ACC112 (cell line): ENCODE results near the gene LAMA5.

Experiments used
- H2AFZ ChIP-seq: fragments of 200-600 bp; sonication (generic); one replicate; pipeline ENCODE4 v1.6.0; 2017; ENCODE audit warnings: antibody characterized with exemption, low read length; ENCODE audit not compliant: unreplicated experiment
- H3K27ac ChIP-seq: fragments of 200-600 bp; sonication (generic); 2 replicates; pipeline ENCODE4 v1.5.1; 2014; ENCODE audit warnings: low read depth, mild to moderate bottlenecking, antibody characterized with exemption, low read length, moderate library complexity
- H3K27me3 ChIP-seq: fragments of 200-600 bp; sonication (generic); 2 replicates; pipeline ENCODE4 v1.6.1; 2014; ENCODE audit warnings: mild to moderate bottlenecking, antibody characterized with exemption, low read length, moderate library complexity, mixed read lengths; ENCODE audit not compliant: insufficient read depth
- H3K36me3 ChIP-seq: fragments of 200-600 bp; sonication (generic); 2 replicates; pipeline ENCODE4 v1.6.1; 2016; ENCODE audit warnings: mild to moderate bottlenecking, antibody characterized with exemption, low read length, moderate library complexity, mixed read lengths; ENCODE audit not compliant: insufficient read depth
- H3K4me1 ChIP-seq: fragments of 200-600 bp; sonication (generic); one replicate; pipeline ENCODE4 v1.6.1; 2016; ENCODE audit warnings: low read length, mixed read lengths; ENCODE audit not compliant: insufficient read depth, unreplicated experiment, control insufficient read depth
- H3K4me3 ChIP-seq: fragments of 200-600 bp; sonication (generic); 2 replicates; pipeline ENCODE4 v1.5.1; 2014; ENCODE audit warnings: mild to moderate bottlenecking, low read depth, low read length
- H3K79me2 ChIP-seq: fragments of 200-600 bp; sonication (generic); one replicate; pipeline ENCODE4 v1.6.0; 2016; ENCODE audit warnings: low read length; ENCODE audit not compliant: control insufficient read depth, unreplicated experiment, insufficient read depth

LAMA5 gene

GRCh38 chr20:62354811-62355341 lies 12.2 kb downstream of the LAMA5 start:
- Histone ChIP-seq H3K79me2 (no peaks in the 10 kb centered on the region), H3K27me3 (no peaks in the 10 kb centered on the region), H3K36me3 (no peaks in the 10 kb centered on the region), H3K27ac (peak overlapping the region; percentile 29; the same call in 1 of the 2 replicates), H3K4me3 (no peak overlapping the region), H2AFZ (no peak overlapping the region), H3K4me1 (peaks cover 64% of the 10 kb centered on the region)

GRCh38 chr20:62354031-62354808 lies 12.9 kb downstream of the LAMA5 start:
- no peak overlapping the region for H3K4me3 ChIP-seq
- H3K4me1 ChIP-seq, result peaks cover 58% of the 10 kb centered on the region
- no peaks in the 10 kb centered on the region for H3K79me2 ChIP-seq
- H3K27ac ChIP-seq, result no peak overlapping the region
- H3K36me3 ChIP-seq, result no peaks in the 10 kb centered on the region
- H3K27me3 ChIP-seq, result no peaks in the 10 kb centered on the region
- H2AFZ ChIP-seq, result no peak overlapping the region

GRCh38 chr20:62353289-62354030 lies 13.7 kb downstream of the LAMA5 start:
- H3K4me3 ChIP-seq, result no peak overlapping the region
- H3K27me3 ChIP-seq, result no peaks in the 10 kb centered on the region
- H3K27ac ChIP-seq, result no peak overlapping the region
- no peak overlapping the region for H2AFZ ChIP-seq
- H3K79me2 ChIP-seq, result no peaks in the 10 kb centered on the region
- peaks cover 51% of the 10 kb centered on the region for H3K4me1 ChIP-seq
- no peaks in the 10 kb centered on the region for H3K36me3 ChIP-seq

- Histone ChIP-seq H3K79me2 (no peaks in the 10 kb centered on the region), H3K27me3 (no peaks in the 10 kb centered on the region), H3K4me1 (peaks cover 42% of the 10 kb centered on the region), H2AFZ (no peak overlapping the region), H3K36me3 (no peaks in the 10 kb centered on the region), H3K4me3 (no peak overlapping the region), H3K27ac (no peak overlapping the region)
Observed at GRCh38 chr20:62352402-62353288, 14.5 kb downstream of the LAMA5 start.

GRCh38 chr20:62351469-62352401 lies 15.4 kb downstream of the LAMA5 start:
- no peak overlapping the region for H3K27ac ChIP-seq
- peaks cover 34% of the 10 kb centered on the region for H3K4me1 ChIP-seq

GRCh38 chr20:62350629-62351422 lies 16.3 kb downstream of the LAMA5 start:
- no peaks in the 10 kb centered on the region for H3K79me2 ChIP-seq
- H2AFZ ChIP-seq, result no peak overlapping the region
- no peaks in the 10 kb centered on the region for H3K36me3 ChIP-seq
- H3K4me3 ChIP-seq, result no peak overlapping the region
- peaks cover 25% of the 10 kb centered on the region for H3K4me1 ChIP-seq
- H3K27ac ChIP-seq, result no peak overlapping the region
- H3K27me3 ChIP-seq, result no peaks in the 10 kb centered on the region

More at GRCh38 chr20:62351469-62352401, 15.4 kb downstream of the LAMA5 start:
- Histone ChIP-seq H3K4me3 (no peak overlapping the region), H3K27me3 (no peaks in the 10 kb centered on the region), H2AFZ (no peak overlapping the region), H3K36me3 (no peaks in the 10 kb centered on the region), H3K79me2 (no peaks in the 10 kb centered on the region)

- Histone ChIP-seq H3K4me3 (no peak overlapping the region), H3K79me2 (no peaks in the 10 kb centered on the region), H3K27ac (no peak overlapping the region), H3K36me3 (no peaks in the 10 kb centered on the region), H3K4me1 (peaks cover 18% of the 10 kb centered on the region), H3K27me3 (no peaks in the 10 kb centered on the region), H2AFZ (no peak overlapping the region)
Observed at GRCh38 chr20:62350098-62350628, 16.9 kb downstream of the LAMA5 start.

- Histone ChIP-seq H3K4me3 (no peak overlapping the region), H3K27ac (no peak overlapping the region), H3K27me3 (no peaks in the 10 kb centered on the region), H3K79me2 (no peaks in the 10 kb centered on the region), H3K36me3 (no peaks in the 10 kb centered on the region), H3K4me1 (peaks cover 15% of the 10 kb centered on the region), H2AFZ (no peak overlapping the region)
Observed at GRCh38 chr20:62349556-62350097, 17.5 kb downstream of the LAMA5 start.

GRCh38 chr20:62348604-62349003 lies 18.5 kb downstream of the LAMA5 start:
- Histone ChIP-seq H3K4me3 (no peak overlapping the region), H3K36me3 (no peaks in the 10 kb centered on the region), H3K27ac (no peak overlapping the region), H3K4me1 (peaks cover 15% of the 10 kb centered on the region), H3K79me2 (no peaks in the 10 kb centered on the region), H3K27me3 (no peaks in the 10 kb centered on the region), H2AFZ (no peak overlapping the region)
